Stimulated activated CD8-positive, alpha-beta memory T cell treated with anti-CD3 and anti-CD28 coated beads, Interleukin-12 subunit alpha, Interleukin-12 subunit beta, amount 100 ng/mL, for 4 hours (primary cell): Measurements from ENCODE around the gene SGCD.

Source experiments
- DNase-seq: peaks from one replicate; pipeline ENCODE4 v3.0.0-alpha.2; 2020; ENCODE audit warnings: low read depth

Gene SGCD

GRCh38 chr5:156401804-156402203, 74.8 kb downstream of the SGCD start:
- no peak for DNase-seq

GRCh38 chr5:156402387-156402921, 75.5 kb downstream of the SGCD start:
- no peak for DNase-seq

- DNase-seq: no peak
Measured at GRCh38 chr5:156405988-156406387, 79.0 kb downstream of the SGCD start.

- DNase-seq: no peak
Measured at GRCh38 chr5:156407251-156407650, 80.3 kb downstream of the SGCD start.

- DNase-seq: no peak
Measured at GRCh38 chr5:156409834-156410233, 82.9 kb downstream of the SGCD start.

GRCh38 chr5:156411185-156411613, 84.2 kb downstream of the SGCD start:
- no peak for DNase-seq

- no peak for DNase-seq
Measured at GRCh38 chr5:156411957-156412356, 85.0 kb downstream of the SGCD start.

GRCh38 chr5:156414391-156414790, 87.4 kb downstream of the SGCD start:
- DNase-seq: no peak

- no peak for DNase-seq
Measured at GRCh38 chr5:156419661-156420060, 92.7 kb downstream of the SGCD start.

- no peak for DNase-seq
Measured at GRCh38 chr5:156420665-156421064, 93.7 kb downstream of the SGCD start.

GRCh38 chr5:156421798-156422197, 94.8 kb downstream of the SGCD start:
- no peak for DNase-seq

GRCh38 chr5:156423597-156423996, 96.6 kb downstream of the SGCD start:
- DNase-seq: no peak

- no peak for DNase-seq
Measured at GRCh38 chr5:156427315-156427714, 100.4 kb downstream of the SGCD start.

GRCh38 chr5:156431956-156432829, 105.2 kb downstream of the SGCD start:
- DNase-seq: no peak

- DNase-seq: no peak
Measured at GRCh38 chr5:156432830-156433105, 105.8 kb downstream of the SGCD start.

- DNase-seq: no peak
Measured at GRCh38 chr5:156434471-156434870, 107.5 kb downstream of the SGCD start.

GRCh38 chr5:156435101-156435500, 108.1 kb downstream of the SGCD start:
- DNase-seq: no peak

- DNase-seq: no peak
Measured at GRCh38 chr5:156438076-156438475, 111.1 kb downstream of the SGCD start.

GRCh38 chr5:156444753-156445291, 117.9 kb downstream of the SGCD start:
- DNase-seq: no peak

- no peak for DNase-seq
Measured at GRCh38 chr5:156446526-156446925, 119.6 kb downstream of the SGCD start.

GRCh38 chr5:156450778-156451177, 123.8 kb downstream of the SGCD start:
- no peak for DNase-seq

- DNase-seq: no peak
Measured at GRCh38 chr5:156451505-156451904, 124.5 kb downstream of the SGCD start.

- DNase-seq: no peak
Measured at GRCh38 chr5:156456857-156457256, 129.9 kb downstream of the SGCD start.
